CD8-positive, alpha-beta memory T cell (primary cell): ENCODE results near the gene ACOX2. TPM values are rescaled to one million over a fixed set of nuclear protein-coding genes. Genes with fewer than 3 reads are reported as not detected.

Source experiments
- CTCF ChIA-PET: fragments of 350-600 bp; sonication (Branson Sonifier 250); formaldehyde crosslinking; loops from one replicate; lab custom pipeline; 2021; ENCODE audit warnings: antibody characterized with exemption; lab: Charles Lee
- POLR2A ChIA-PET: fragments of 350-600 bp; sonication (Branson Sonifier 250); formaldehyde crosslinking; loops from one replicate; lab custom pipeline; 2021; ENCODE audit warnings: antibody characterized with exemption; lab: Charles Lee
- DNase-seq, 5 donors: peaks; one replicate each; pipeline versions ENCODE4 v3.0.0 to v3.0.0-alpha.2; 2020 to 2022; ENCODE audit warnings: mixed read lengths in 1 of 5
- H3K27ac ChIP-seq: one replicate; pipeline ENCODE4 v1.7.0; 2013; ENCODE audit warnings: low read depth, mild to moderate bottlenecking, low read length, moderate library complexity
- H3K27me3 ChIP-seq: 2 replicates; pipeline ENCODE4 v1.7.0; 2013; ENCODE audit warnings: low read length, mild to moderate bottlenecking; ENCODE audit not compliant: insufficient read depth, poor library complexity, severe bottlenecking
- H3K36me3 ChIP-seq: 2 replicates; pipeline ENCODE4 v1.7.0; 2013; ENCODE audit warnings: mild to moderate bottlenecking, low read length, moderate library complexity; ENCODE audit not compliant: insufficient read depth
- H3K4me1 ChIP-seq: 2 replicates; pipeline ENCODE4 v1.7.0; 2013; ENCODE audit warnings: mild to moderate bottlenecking, low read length, moderate library complexity; ENCODE audit not compliant: insufficient read depth
- H3K4me3 ChIP-seq: 2 replicates; pipeline ENCODE4 v1.7.0; 2013; ENCODE audit warnings: mild to moderate bottlenecking, low read length
- H3K9me3 ChIP-seq: 2 replicates; pipeline ENCODE4 v1.7.0; 2013; ENCODE audit warnings: mild to moderate bottlenecking, low read length
- H3K27ac Mint-ChIP-seq, 8 donors: one replicate each; pipeline ENCODE4 v1.8.0; 2020 to 2021; ENCODE audit warnings: mixed read lengths in 8 of 8, mild to moderate bottlenecking in 6 of 8, inconsistent platforms in 3 of 8, moderate library complexity in 3 of 8
- H3K27me3 Mint-ChIP-seq, 2 donors: one replicate each; pipeline ENCODE4 v1.8.0; 2020 to 2021; ENCODE audit warnings: mixed read lengths in 2 of 2, mild to moderate bottlenecking in 1 of 2, moderate library complexity in 1 of 2
- H3K36me3 Mint-ChIP-seq, 3 donors: one replicate each; pipeline ENCODE4 v1.8.0; 2020 to 2021; ENCODE audit warnings: mixed read lengths in 3 of 3, inconsistent platforms in 1 of 3, mild to moderate bottlenecking in 1 of 3
- H3K4me1 Mint-ChIP-seq, 3 donors: one replicate each; pipeline ENCODE4 v1.8.0; 2020 to 2021; ENCODE audit warnings: mixed read lengths in 3 of 3, inconsistent platforms in 1 of 3, mild to moderate bottlenecking in 1 of 3
- H3K4me3 Mint-ChIP-seq, 7 donors: one replicate each; pipeline ENCODE4 v1.8.0; 2020 to 2021; ENCODE audit warnings: mixed read lengths in 7 of 7, mild to moderate bottlenecking in 6 of 7, moderate library complexity in 4 of 7, inconsistent platforms in 2 of 7
- H3K9me3 Mint-ChIP-seq, 5 donors: one replicate each; pipeline ENCODE4 v1.8.0; 2020 to 2022; ENCODE audit warnings: mixed read lengths in 5 of 5, mild to moderate bottlenecking in 3 of 5, moderate library complexity in 2 of 5, inconsistent platforms in 1 of 5
- polyA plus RNA-seq: library from polyadenylated mRNA; unstranded; fragments of 300-500 nt; fragmentation: Illumina TruSeq; gene quantifications from one replicate; pipeline ENCODE4 v1.2.3, GENCODE V29; 2021
- total RNA-seq, 2 experiments: library from RNA; stranded (reverse); gene quantifications; one replicate each; pipeline ENCODE4 v1.2.3, GENCODE V29; 2021

Gene ACOX2
- total and polyA plus RNA-seq, 3 experiments from 2014 or later = not detected

GRCh38 chr3:58565621-58566397 is 28.8 kb upstream of the ACOX2 start:
- ChIA-PET CTCF (no interaction called here), POLR2A (no interaction called here)
- no peaks in the 10 kb centered on the region for H3K4me1 ChIP-seq
- no peak overlapping the region for H3K4me3 ChIP-seq
- Mint-ChIP-seq H3K27ac (peak overlapping the region in 1 of 8 donors; percentile 14), H3K9me3 (peaks cover 0 to 3% (median 0%) of the 10 kb centered on the region in 5 donors), H3K4me3 (no peak overlapping the region), H3K4me1 (peaks cover 6 to 7% (median 7%) of the 10 kb centered on the region in 3 donors), H3K27me3 (peaks cover 12 to 17% of the 10 kb centered on the region in 2 donors), H3K36me3 (peaks cover 0 to 3% (median 0%) of the 10 kb centered on the region in 3 donors)
- no peaks in the 10 kb centered on the region for H3K27me3 ChIP-seq
- DNase-seq = no peak
- H3K27ac ChIP-seq = no peak overlapping the region
- H3K9me3 ChIP-seq = no peaks in the 10 kb centered on the region
- H3K36me3 ChIP-seq = no peaks in the 10 kb centered on the region

GRCh38 chr3:58564456-58565160 is 27.6 kb upstream of the ACOX2 start:
- H3K4me1 ChIP-seq = no peaks in the 10 kb centered on the region
- Mint-ChIP-seq H3K9me3 (peaks cover 0 to 3% (median 0%) of the 10 kb centered on the region in 5 donors), H3K4me3 (no peak overlapping the region), H3K4me1 (peaks cover 6 to 7% (median 7%) of the 10 kb centered on the region in 3 donors), H3K36me3 (peaks cover 0 to 3% (median 0%) of the 10 kb centered on the region in 3 donors), H3K27ac (no peak overlapping the region), H3K27me3 (peaks cover 12 to 17% of the 10 kb centered on the region in 2 donors)
- no peaks in the 10 kb centered on the region for H3K27me3 ChIP-seq
- CTCF ChIA-PET = no interaction called here
- no peaks in the 10 kb centered on the region for H3K9me3 ChIP-seq
- H3K27ac ChIP-seq = no peak overlapping the region
- no peak for DNase-seq
- no peak overlapping the region for H3K4me3 ChIP-seq
- POLR2A ChIA-PET = no interaction called here
- H3K36me3 ChIP-seq = no peaks in the 10 kb centered on the region

- Mint-ChIP-seq H3K4me1 (peaks cover 5 to 6% (median 6%) of the 10 kb centered on the region in 3 donors), H3K9me3 (peaks cover 0 to 3% (median 0%) of the 10 kb centered on the region in 5 donors), H3K4me3 (no peak overlapping the region), H3K27ac (no peak overlapping the region), H3K27me3 (peaks cover 12 to 16% of the 10 kb centered on the region in 2 donors), H3K36me3 (peaks cover 0 to 3% (median 0%) of the 10 kb centered on the region in 3 donors)
- H3K27me3 ChIP-seq = no peaks in the 10 kb centered on the region
- H3K4me1 ChIP-seq = no peaks in the 10 kb centered on the region
- H3K36me3 ChIP-seq = no peaks in the 10 kb centered on the region
- H3K4me3 ChIP-seq = no peak overlapping the region
- ChIA-PET CTCF (no interaction called here), POLR2A (no interaction called here)
- H3K9me3 ChIP-seq = no peaks in the 10 kb centered on the region
- DNase-seq = no peak
- no peak overlapping the region for H3K27ac ChIP-seq
Observed at GRCh38 chr3:58564054-58564453, 27.1 kb upstream of the ACOX2 start.

- Mint-ChIP-seq H3K4me3 (no peak overlapping the region), H3K27me3 (peaks cover 8 to 11% of the 10 kb centered on the region in 2 donors), H3K27ac (no peak overlapping the region), H3K9me3 (peaks cover 0 to 3% (median 0%) of the 10 kb centered on the region in 5 donors), H3K36me3 (peaks cover 0 to 3% (median 0%) of the 10 kb centered on the region in 3 donors), H3K4me1 (peaks cover 0 to under 1% (median under 1%) of the 10 kb centered on the region in 3 donors)
- DNase-seq = no peak
- no peaks in the 10 kb centered on the region for H3K4me1 ChIP-seq
- no peak overlapping the region for H3K27ac ChIP-seq
- POLR2A ChIA-PET = no interaction called here
- H3K4me3 ChIP-seq = no peak overlapping the region
- no peaks in the 10 kb centered on the region for H3K36me3 ChIP-seq
- H3K27me3 ChIP-seq = no peaks in the 10 kb centered on the region
- no peaks in the 10 kb centered on the region for H3K9me3 ChIP-seq
- CTCF ChIA-PET = no interaction called here
Observed at GRCh38 chr3:58563386-58564035, 26.5 kb upstream of the ACOX2 start.

GRCh38 chr3:58562498-58562897 is 25.5 kb upstream of the ACOX2 start:
- Mint-ChIP-seq H3K27ac (no peak overlapping the region), H3K27me3 (peaks cover 8 to 10% of the 10 kb centered on the region in 2 donors), H3K4me3 (no peak overlapping the region), H3K4me1 (no peaks in the 10 kb centered on the region), H3K9me3 (peaks cover 0 to 3% (median 0%) of the 10 kb centered on the region in 5 donors), H3K36me3 (peaks cover 0 to 3% (median 0%) of the 10 kb centered on the region in 3 donors)
- Histone ChIP-seq H3K27ac (no peak overlapping the region), H3K27me3 (no peaks in the 10 kb centered on the region), H3K4me3 (no peak overlapping the region), H3K36me3 (no peaks in the 10 kb centered on the region), H3K9me3 (no peaks in the 10 kb centered on the region), H3K4me1 (no peaks in the 10 kb centered on the region)
- CTCF ChIA-PET = no interaction called here
- no peak for DNase-seq
- POLR2A ChIA-PET = no interaction called here

- ChIA-PET POLR2A (no interaction called here), CTCF (interaction anchor here (0.9 kb wide), 1 partner anchor 28 kb away, joined by 3 read pairs; no protein-coding TSS in a partner anchor)
- H3K27ac Mint-ChIP-seq = no peak overlapping the region
- no peak overlapping the region for H3K4me3 Mint-ChIP-seq
- no peaks in the 10 kb centered on the region for H3K36me3 ChIP-seq
- peaks cover 6 to 15% of the 10 kb centered on the region in 2 donors for H3K27me3 Mint-ChIP-seq
- no peaks in the 10 kb centered on the region for H3K4me1 ChIP-seq
- no peak for DNase-seq
- no peaks in the 10 kb centered on the region for H3K27me3 ChIP-seq
- H3K9me3 ChIP-seq = no peaks in the 10 kb centered on the region
- H3K27ac ChIP-seq = no peak overlapping the region
- peaks cover 0 to 3% (median 0%) of the 10 kb centered on the region in 5 donors for H3K9me3 Mint-ChIP-seq
- no peak overlapping the region for H3K4me3 ChIP-seq
- peaks cover 0 to 3% (median 0%) of the 10 kb centered on the region in 3 donors for H3K36me3 Mint-ChIP-seq
- no peaks in the 10 kb centered on the region for H3K4me1 Mint-ChIP-seq
Observed at GRCh38 chr3:58560771-58561311, 23.9 kb upstream of the ACOX2 start.

GRCh38 chr3:58559586-58559985 is 22.6 kb upstream of the ACOX2 start:
- ChIA-PET POLR2A (no interaction called here), CTCF (interaction anchor here (1.4 to 4.5 kb wide), 2 partner anchors 8 to 10 kb away, joined by 3 to 15 read pairs; no protein-coding TSS in a partner anchor)
- Mint-ChIP-seq H3K36me3 (peaks cover 0 to 3% (median 0%) of the 10 kb centered on the region in 3 donors), H3K9me3 (peaks cover 0 to 3% (median 0%) of the 10 kb centered on the region in 5 donors), H3K27ac (no peak overlapping the region), H3K27me3 (peaks cover 8 to 12% of the 10 kb centered on the region in 2 donors), H3K4me3 (no peak overlapping the region), H3K4me1 (no peaks in the 10 kb centered on the region)
- H3K36me3 ChIP-seq = no peaks in the 10 kb centered on the region
- H3K4me1 ChIP-seq = no peaks in the 10 kb centered on the region
- DNase-seq = no peak
- no peaks in the 10 kb centered on the region for H3K27me3 ChIP-seq
- no peaks in the 10 kb centered on the region for H3K9me3 ChIP-seq
- no peak overlapping the region for H3K4me3 ChIP-seq
- H3K27ac ChIP-seq = no peak overlapping the region
